CD4-positive, alpha-beta T cell treated with Interleukin-10 for 1 hour (primary cell): ENCODE results near the gene ABCD1.

Source experiments
- DNase-seq: peaks from one replicate; pipeline ENCODE4 v3.0.0-alpha.2; 2020

The ABCD1 gene

DNA sequence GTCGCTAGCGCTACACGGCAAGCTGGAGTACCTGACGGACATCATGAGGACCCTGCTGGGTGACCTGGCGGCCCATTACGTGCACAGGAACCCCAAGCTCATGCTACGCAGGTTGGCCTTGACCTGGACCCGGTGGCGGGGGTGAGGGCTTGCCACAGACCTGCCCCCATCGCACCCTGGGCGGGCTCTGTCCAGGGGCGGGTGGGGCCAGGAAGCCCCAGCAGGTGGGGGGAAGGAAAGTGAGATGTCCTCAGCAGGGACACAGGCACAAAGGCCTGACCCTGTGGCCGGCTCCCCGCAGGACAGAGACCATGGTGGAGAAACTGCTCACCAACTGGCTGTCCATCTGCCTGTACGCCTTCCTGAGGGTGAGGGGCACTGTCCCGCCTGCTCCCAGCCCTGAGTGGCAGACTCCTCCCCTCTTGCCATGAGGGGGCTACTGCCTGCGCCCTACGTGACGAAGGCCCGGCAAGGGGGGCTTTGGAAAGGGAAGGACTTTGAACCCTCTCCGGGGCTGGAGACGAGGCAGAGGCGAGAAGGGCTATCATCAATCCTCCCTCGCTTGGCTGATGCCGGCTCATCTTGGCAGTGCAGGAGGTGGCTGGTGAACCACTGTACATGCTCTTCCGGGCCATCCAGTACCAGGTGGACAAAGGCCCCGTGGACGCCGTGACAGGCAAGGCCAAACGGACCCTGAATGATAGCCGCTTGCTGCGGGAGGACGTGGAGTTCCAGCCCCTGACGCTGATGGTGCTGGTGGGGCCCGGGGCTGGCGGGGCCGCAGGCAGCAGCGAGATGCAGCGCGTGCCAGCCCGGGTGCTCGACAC is 50.9 kb downstream of the ABCD1 start:
- DNase-seq: no peak

DNA sequence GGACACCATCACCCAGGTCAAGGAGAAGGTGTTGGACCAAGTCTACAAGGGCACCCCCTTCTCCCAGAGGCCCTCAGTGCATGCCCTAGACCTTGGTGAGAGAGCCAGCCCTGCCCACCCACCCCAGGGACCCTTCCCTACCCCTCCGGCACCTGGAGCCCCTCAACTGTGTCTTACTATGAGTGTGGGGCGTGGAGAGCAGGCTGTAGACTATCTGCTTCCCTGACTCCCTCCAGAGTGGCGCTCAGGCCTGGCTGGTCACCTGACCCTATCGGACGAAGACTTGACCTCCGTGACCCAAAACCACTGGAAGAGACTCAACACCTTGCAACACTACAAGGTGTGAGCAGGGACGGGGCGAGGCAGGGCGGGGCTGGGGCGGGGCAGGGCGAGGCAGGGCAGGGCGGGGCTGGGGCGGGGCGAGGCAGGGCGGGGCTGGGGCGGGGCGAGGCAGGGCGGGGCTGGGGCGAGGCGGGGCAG is 51.5 kb downstream of the ABCD1 start:
- DNase-seq: no peak

DNA sequence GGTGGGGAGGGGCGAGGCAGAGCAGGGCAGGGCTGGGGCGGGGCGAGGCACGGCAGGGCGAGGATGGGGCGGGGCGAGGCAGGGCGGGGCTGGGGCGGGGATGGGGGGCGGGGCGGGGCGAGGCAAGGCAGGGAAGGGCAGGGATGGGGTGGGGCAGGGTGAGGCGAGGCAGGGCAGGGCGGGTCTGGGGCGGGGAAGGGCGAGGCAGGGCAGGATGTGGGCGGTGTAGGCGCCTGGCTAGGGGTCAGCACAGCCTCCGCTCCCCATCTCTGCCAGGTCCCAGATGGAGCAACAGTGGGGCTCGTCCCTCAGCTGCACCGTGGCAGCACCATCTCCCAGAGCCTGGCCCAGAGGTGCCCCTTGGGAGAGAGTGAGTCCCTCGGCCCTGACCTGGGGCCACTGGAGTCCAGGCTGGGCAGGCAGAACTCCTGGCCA is 52.0 kb downstream of the ABCD1 start:
- no peak for DNase-seq

DNA sequence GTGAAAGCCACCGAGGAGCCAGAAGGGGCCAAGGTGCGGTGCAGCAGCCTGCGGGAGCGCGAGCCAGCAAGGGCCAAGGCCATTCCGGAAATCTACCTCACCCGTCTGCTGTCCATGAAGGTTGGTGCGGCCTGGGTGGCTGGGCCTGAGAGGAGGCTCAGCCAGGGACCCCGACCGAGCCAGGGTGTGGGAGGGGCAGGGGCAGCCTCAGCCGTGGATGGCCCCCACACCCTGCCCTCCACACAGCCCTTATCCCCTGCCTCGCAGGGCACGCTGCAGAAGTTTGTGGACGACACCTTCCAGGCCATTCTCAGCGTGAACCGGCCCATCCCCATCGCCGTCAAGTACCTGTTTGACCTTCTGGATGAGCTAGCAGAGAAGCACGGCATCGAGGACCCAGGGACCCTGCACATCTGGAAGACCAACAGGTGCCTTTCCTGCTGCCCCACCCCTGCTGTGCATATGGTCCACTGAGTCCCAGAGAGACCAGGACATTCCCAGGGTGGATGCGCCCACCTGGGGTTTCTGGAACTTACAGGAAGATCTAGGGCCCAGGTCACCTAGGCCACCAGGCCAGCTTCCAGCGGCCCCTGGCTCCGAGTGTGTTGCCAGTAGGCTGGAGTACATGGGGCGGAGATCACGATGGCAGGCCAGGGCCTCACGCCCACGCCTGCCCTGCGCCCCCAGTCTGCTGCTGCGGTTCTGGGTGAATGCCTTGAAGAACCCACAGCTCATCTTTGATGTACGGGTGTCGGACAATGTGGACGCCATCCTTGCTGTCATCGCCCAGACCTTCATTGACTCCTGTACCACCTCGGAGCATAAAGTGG is 52.8 kb downstream of the ABCD1 start:
- no peak for DNase-seq

DNA sequence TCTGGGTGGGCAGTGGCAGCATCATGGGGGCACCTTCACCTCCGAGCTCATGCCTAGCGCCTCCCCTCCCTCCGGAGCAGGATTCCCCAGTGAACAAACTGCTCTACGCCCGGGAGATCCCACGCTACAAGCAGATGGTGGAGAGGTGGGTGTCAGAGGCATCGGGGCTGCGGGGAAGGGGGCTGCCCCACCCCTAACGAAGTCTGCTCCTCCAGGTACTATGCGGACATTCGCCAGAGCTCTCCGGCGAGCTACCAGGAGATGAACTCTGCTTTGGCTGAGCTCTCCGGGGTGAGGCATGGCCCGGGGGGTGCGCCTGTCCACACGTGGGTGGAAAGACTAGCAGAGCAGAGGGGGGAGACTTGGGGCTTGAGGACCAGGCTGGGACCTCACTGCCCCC is 53.5 kb downstream of the ABCD1 start:
- no peak for DNase-seq

DNA sequence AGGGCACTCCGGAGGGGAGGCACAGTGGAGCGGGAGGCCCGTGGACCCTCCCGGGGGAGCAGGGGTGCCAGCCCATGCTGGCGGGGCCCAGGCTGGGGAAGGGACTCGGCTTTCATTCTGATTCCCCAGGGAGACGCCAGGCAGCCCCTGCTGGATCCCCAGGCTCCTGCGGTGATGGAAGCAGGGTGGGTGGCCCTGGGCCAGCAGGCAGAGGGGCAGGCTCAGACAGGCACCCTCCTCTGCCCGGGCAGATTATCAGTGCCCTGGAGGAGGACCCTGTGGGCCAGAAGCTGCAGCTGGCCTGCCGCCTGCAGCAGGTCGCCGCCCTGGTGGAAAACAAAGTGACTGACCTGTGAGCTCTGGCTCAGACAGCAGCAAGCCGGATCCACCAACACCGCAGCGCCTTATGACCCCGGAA is 54.0 kb downstream of the ABCD1 start:
- no peak for DNase-seq

DNA sequence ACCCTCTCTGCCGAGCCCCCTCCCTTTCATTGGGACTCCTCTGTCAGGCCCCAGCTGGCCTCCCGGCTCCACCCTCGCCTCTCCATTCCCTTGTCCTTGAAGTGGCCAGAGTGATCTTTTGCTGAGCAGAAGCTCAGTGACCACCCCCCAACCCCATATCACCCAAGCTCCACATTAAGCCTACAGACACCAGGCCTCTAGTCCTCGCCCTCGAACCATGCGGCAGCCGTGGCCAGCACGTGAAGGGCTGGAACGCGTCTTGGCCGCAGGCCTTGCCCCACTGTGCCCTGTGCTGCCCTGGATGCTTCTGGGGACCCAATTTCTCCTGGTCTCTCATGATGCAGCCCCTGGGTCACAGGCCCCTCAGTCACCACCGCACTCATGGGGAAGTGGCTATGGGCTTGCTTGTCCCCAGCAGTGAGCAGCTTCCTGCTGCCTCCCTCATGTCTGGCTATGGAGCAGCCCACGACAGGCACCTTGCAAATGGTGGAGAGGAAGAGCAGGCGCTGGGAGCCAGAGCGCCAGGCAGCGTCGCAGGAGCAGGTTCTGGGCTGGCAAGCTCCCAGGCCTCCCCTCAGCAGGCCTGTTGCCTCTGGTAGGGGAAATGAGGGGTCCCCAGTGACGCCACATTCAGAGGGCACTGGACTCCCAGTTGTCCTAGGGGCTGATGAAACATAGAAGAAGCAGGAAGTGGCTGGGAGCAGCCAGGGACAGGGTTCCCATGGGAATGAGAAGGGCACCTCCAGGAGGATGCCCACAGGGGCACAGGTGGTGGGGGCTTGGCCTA is 55.4 kb downstream of the ABCD1 start:
- no peak for DNase-seq

DNA sequence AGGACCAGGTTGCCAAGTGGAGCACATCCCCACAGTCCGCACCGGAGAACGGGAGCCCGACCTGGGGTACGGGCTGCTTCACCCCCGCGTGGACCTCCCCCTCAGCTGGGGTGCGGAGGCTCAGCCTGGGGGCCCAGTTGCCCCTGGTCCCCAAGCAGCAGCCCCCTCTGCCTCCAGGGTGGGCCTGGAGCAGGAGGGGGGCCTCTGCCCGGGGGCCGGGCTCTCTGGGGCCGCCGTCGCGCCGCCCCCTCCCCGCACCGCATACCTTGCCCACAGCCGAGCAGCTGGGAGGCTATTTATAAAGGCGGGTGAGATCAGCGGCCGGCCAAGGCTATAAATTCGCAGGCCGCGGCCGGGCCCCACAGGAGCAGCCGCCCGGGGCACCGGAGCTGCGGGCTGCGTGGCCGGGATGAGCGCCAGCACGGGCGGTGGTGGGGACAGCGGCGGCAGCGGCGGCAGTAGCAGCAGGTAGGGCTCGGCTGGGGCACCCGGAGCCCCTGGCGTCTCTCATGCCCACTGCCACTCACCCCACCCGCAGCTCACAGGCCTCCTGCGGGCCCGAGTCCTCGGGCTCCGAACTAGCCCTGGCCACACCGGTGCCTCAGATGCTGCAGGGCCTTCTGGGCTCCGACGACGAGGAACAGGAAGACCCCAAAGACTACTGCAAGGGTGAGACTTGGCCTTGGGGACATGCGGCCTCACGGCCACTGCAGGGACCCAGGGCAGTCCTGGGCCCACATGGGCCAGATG is 56.2 kb downstream of the ABCD1 start, which contains the start of gene SRPK3:
TSS of gene SRPK3 (plus strand) at position 364 of the 750 bp plus-strand sequence. CDS start at position 410, 46 bp downstream.
- DNase-seq: no peak

DNA sequence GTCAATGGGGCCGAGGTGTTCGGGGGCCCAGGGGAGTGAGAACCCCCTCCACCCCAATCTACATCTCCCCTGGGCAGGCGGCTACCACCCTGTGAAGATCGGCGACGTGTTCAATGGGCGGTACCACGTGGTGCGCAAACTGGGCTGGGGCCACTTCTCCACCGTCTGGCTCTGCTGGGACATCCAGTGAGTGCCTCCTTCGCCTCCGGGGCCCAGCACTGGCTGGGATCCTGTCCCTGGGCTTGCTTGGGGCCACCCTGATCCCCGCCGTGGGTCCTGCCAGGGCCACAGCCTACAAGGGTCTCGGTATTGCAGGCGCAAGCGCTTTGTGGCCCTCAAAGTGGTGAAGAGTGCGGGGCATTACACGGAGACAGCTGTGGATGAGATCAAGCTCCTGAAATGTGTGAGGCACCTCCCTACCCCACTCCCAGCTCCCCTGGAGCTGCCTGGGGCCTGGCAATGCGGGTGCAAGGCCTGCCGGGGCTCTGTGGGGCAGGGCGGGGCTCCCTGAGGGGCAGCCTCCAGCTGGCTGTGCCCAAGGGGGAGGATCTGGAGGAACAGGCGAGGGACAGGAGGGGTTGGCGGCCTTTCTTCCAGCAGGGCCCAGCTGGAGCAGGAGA is 56.9 kb downstream of the ABCD1 start:
- DNase-seq: no peak

DNA sequence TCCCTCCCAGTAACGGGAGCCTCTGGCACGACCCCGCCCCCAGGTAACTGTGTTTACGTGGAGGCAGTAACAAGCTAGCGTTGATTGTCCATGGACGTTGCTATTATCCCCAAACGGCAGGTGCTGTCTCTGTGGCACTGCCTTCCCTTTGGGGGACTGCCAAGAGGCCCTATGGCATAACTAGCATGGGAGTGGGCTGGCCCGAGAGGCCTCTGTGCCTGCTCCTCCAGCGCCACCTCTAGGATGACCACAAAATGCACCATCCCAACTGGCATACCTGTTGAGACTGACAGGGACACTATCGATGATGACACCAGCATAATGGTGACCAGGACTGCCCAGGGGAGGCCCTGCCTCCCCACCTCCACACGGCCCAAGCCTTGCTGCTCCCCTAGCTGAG is 57.7 kb downstream of the ABCD1 start:
- no peak for DNase-seq

DNA sequence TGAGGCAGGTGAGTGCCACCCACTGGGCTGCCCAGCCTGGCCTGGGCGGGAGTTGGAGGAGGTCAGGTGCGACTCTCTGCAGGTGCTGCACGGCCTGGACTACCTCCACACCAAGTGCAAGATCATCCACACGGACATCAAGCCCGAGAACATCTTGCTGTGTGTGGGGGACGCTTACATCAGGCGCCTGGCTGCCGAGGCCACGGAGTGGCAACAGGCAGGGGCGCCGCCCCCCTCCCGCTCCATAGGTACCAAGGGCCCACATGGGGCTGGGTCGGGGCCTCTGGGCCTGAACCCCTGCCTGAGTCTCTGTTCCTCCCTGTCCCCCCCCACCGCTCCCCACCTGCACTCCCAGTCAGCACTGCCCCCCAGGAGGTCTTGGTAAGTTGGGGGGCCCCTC is 58.2 kb downstream of the ABCD1 start:
- DNase-seq: no peak

DNA sequence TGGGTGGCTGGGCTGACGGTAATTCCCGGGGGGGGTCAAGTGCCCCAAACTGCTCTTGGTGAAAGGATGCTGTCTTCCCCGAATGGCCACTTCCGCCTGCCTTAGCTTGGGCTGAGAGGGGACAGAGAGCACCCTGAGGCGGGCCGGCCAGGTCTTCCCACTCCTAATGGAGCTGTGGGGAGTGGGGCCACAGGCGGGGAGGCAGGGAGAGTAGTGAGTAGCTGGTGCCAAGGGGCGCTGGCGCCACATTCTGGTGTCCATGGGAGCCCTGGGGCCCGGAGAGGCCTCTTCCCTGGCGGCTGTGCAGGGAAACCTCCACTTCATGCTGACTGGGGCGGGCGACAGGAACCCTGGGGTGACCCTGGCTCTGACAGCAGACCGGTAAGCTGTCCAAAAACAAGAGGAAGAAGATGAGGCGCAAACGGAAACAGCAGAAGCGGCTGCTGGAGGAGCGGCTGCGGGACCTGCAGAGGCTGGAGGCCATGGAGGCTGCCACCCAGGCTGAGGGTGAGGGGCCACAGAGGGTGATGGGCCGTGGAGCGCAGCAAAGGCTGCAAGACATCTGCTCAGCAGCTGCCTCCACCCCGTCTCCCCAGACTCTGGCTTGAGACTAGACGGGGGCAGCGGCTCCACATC is 58.8 kb downstream of the ABCD1 start:
- no peak for DNase-seq

DNA sequence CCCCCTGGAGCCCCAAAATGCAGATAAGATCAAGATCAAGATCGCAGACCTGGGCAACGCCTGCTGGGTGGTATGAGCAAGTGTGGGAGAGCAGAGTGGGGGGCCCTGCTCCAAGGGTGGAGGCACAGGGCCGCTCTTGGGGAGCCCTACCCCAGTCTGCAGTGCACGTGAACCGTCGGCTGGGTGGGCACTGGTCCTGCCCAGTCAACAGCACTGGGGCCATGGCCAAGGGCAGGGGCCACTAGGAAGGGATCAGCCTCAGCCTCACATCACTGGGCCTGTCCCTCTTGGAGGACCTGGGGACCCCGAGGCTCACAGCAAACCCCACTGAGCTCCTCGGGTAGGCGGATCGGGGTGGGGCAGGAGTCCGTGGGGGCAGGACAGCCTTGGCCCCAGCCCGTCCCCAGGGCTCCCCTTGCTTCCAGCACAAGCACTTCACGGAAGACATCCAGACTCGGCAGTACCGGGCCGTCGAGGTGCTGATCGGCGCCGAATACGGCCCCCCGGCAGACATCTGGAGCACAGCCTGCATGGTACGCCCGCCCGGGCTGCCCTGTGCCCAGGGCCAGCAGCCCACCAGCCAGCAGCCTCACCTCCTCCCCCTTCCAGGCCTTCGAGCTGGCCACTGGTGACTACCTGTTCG is 59.8 kb downstream of the ABCD1 start:
- no peak for DNase-seq

DNA sequence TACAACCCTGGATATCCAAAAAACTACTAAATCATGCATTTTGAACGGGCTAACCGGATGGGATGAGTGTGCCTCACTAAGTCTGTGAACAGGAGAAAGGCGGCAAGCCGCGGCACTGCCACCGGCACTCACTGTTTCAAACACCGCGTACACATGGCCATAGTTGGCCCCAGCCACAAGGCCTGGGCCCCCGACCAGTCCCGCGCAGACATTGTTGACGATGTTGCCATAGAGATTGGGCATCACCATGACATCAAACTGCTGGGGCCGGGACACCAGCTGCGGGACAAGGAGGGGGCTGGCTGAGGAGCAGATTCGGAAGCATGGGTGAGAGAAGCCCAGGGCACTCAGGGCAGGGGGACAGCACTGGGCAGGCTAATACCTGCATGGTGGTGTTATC is 62.0 kb downstream of the ABCD1 start:
- DNase-seq: no peak

DNA sequence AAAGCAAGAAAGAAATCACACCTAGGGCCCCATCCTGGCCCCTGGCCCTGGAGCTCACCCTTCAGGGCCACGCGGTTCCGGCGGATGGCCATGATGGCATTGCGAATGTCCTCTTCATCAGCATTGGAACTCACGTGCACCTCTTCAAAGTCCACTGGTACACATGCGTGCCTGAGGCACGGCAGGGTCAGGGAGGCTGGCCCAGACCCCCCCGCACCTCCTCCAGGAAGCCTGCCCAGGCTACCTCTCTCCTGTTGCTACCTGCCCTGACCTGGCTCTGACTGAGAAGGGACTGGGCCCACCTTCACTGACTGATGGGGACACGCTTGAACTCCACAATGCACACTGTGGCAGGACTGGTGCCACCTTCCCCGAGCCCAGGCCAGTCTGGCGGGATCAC is 65.0 kb downstream of the ABCD1 start:
- no peak for DNase-seq

DNA sequence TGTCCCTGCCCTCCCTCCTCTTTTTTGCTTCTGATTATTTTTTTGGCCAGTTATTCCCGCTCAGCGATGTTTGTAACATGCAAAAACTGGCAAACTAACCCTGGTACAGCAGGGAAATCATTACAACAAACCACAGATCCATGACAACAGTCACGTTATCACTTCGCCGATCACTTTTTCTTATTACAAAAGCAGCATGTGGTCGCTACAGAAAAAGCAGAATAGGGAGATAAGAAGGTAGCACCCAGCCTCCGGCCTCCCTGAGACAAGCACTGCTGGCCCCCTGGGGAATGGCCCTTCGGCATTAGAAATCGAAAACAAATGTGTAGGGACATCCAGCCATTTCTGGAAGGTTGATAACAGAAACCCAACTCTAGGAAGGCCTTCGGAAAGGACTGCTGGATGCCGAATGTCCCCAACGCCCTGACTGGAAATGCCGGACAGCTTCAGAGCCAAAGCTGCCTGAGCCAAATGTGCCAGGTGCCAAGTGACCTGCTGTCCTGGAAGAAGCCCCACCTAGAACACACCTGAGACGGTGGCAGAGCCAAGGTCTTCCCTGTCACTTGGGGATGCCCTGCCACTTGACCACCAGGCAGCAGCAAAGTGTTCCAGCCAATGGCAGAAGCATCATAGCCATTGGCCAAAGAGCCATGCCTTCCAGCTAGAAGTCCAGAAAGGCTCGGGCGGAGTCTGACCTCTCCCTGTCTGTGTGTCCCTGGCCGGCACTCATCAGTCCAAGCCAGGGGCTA is 66.6 kb downstream of the ABCD1 start:
- no peak for DNase-seq

DNA sequence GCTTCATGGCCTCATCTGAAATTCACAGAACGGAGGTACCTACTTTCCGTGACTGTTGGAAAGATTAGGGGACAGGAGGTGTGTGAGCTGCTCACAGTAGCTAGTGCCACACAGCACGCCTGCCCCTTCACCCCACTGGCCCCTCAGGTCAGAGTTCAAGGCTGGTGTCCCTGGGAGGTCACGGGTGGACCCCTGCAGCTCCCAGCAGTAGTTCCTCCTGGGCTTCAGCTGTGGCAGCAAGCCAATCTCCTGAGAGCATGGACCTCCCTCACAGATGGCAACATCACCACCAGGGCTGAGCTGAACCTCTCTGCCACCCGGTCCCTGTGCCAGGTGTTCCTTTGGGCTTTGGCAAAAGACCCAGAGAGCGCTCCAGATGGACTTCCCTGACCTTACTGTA is 67.7 kb downstream of the ABCD1 start:
- no peak for DNase-seq

DNA sequence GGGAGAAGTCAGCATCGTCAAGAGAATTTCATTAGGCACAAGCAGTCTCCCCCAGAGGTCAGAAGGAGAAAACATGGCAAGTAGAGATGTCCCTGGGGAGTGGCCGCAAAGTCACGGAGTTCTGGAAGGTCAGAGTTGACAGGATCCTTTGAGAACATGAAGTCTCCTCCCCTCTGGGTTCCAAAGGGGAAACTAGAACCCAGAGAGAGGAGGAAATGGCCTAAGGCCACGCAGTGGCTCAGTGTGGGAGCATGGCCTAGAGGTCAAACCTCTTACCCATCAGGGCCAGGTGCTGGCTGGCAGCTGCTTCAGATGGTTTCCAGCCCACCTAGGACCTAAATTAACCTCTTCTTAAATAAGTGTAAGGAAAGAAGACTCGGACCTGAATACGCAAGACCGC is 68.6 kb downstream of the ABCD1 start:
- no peak for DNase-seq
